ENCODE results near the gene SLIT3. TPM values are rescaled to one million over a fixed set of nuclear protein-coding genes. Genes with fewer than 3 reads are reported as not detected.

The SLIT3 gene
- total and polyA plus RNA-seq, 9 of the 15 experiments (the other 6 are each of a cell fraction or from before 2014, with no cell fraction given), result 0.01 to 0.04 TPM; not detected in 7

DNA sequence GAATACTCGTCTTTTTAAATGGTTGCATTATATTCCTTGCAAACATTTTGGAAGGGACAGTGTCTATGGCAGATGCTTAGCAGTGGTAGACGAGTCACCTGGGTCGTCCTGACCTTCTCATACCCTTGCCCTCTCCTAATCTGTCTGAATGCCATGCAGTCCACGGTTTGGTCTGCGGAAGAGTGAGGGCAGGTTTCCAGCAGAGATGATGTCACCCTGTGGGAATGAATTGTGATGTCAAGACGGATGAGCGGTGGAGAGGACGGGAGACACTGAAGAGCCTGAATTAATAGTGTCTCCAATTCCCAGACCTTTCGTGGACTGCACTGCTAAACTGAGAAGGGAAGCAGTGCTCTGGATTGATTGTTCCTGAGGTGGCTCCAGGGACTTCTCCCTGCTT is 392.7 kb downstream of the SLIT3 start (continued):
- TF ChIP-seq HIVEP1 (CRISPR knock-in tag; IDR thresholded peaks at IDR 0.05), result no peak
- TF ChIP-seq TOE1 (IDR thresholded peaks at IDR 0.05; ENCODE audit: borderline replicate concordance), result no peak
- no peak for TF ChIP-seq TOE1 (CRISPR knock-in tag; IDR thresholded peaks at IDR 0.05; ENCODE audit: borderline replicate concordance, low read depth)
- TF ChIP-seq, protein P1, sequence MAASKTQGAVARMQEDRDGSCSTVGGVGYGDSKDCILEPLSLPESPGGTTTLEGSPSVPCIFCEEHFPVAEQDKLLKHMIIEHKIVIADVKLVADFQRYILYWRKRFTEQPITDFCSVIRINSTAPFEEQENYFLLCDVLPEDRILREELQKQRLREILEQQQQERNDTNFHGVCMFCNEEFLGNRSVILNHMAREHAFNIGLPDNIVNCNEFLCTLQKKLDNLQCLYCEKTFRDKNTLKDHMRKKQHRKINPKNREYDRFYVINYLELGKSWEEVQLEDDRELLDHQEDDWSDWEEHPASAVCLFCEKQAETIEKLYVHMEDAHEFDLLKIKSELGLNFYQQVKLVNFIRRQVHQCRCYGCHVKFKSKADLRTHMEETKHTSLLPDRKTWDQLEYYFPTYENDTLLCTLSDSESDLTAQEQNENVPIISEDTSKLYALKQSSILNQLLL (CRISPR knock-in tag; IDR thresholded peaks at IDR 0.05; ENCODE audit: borderline replicate concordance), result no peak
- no peak for TF ChIP-seq CHD1 (IDR thresholded peaks at IDR 0.05; ENCODE audit: low read length)
- no peak for TF ChIP-seq SPI1 (IDR thresholded peaks at IDR 0.05; ENCODE audit: borderline replicate concordance, low read depth, low read length)
- no peak for TF ChIP-seq KLF6 (CRISPR knock-in tag; IDR thresholded peaks at IDR 0.05; ENCODE audit: borderline replicate concordance)
- no peak for TF ChIP-seq MECOM (CRISPR knock-in tag; IDR thresholded peaks at IDR 0.05)
- no peak for TF ChIP-seq ZBTB8A (IDR thresholded peaks at IDR 0.05; ENCODE audit: partially characterized antibody)

DNA sequence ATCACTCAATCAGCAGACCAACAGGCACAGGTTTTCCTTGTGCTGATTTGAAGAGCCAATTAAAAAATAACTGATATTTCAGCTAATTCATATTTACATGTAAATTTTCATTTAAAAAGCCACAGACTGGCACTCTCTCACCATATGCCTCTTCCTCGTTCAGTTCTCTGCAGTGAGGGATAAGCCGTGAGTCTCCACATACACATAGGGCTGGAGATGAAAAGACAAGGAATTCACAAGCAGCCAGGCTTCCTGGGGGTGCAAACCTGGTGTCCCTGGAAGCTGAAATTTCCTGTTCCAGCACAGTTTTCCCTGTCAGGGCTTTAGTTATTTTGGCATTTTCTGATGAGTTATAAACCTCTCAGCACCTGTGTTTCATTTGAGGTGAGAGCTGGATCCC is 397.9 kb downstream of the SLIT3 start:
- no peak overlapping the region for H2AFZ ChIP-seq (ENCODE audit: low read depth, low read length)
- ChIA-PET CTCF (ENCODE audit: low intra/inter-chr PET ratio) (no interaction called here), POLR2A (no interaction called here)
- no peaks in the 10 kb centered on the region for H3K79me2 ChIP-seq (ENCODE audit: control insufficient read depth, insufficient read depth, low read length)
- no peak overlapping the region for H3K9ac ChIP-seq (ENCODE audit: insufficient read depth in 1 of 2, low read depth in 2 of 2, low read length in 2 of 2)
- H3K27me3 ChIP-seq (ENCODE audit: control insufficient read depth in 2 of 2, insufficient read depth in 2 of 2, low read length in 2 of 2), result no peaks in the 10 kb centered on the region; a peak in 1 of 5 replicates
- no peak overlapping the region for H3K27ac ChIP-seq (ENCODE audit: extremely low read depth, low read depth, low read length)
- ATAC-seq (no peak), FAIRE-seq (no peak), DNase-seq (ENCODE audit: extremely low read depth in 1 of 4, low spot score in 3 of 4) (no peak)
- no peak for TF ChIP-seq ELF1 (tag; IDR thresholded peaks at IDR 0.05)
- TF ChIP-seq ZC3H11A (IDR thresholded peaks at IDR 0.05; ENCODE audit: low read depth, low read length), result no peak
- no peak for TF ChIP-seq COPS2 (conservative IDR thresholded peaks at IDR 0.05)
- TF ChIP-seq, protein P2, sequence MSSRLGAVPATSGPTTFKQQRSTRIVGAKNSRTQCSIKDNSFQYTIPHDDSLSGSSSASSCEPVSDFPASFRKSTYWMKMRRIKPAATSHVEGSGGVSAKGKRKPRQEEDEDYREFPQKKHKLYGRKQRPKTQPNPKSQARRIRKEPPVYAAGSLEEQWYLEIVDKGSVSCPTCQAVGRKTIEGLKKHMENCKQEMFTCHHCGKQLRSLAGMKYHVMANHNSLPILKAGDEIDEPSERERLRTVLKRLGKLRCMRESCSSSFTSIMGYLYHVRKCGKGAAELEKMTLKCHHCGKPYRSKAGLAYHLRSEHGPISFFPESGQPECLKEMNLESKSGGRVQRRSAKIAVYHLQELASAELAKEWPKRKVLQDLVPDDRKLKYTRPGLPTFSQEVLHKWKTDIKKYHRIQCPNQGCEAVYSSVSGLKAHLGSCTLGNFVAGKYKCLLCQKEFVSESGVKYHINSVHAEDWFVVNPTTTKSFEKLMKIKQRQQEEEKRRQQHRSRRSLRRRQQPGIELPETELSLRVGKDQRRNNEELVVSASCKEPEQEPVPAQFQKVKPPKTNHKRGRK (tag; IDR thresholded peaks at IDR 0.05), result no peak
- TF ChIP-seq STAG1 (CRISPR knock-in tag; IDR thresholded peaks at IDR 0.05; ENCODE audit: borderline replicate concordance), result no peak
- TF ChIP-seq ZNF133 (CRISPR knock-in tag; IDR thresholded peaks at IDR 0.05), result no peak
- TF ChIP-seq ATF7 (IDR thresholded peaks at IDR 0.05), result no peak
- TF ChIP-seq ESRRB (CRISPR knock-in tag; IDR thresholded peaks at IDR 0.05; ENCODE audit: borderline replicate concordance), result no peak
- no peak for TF ChIP-seq CBX1 (IDR thresholded peaks at IDR 0.05; ENCODE audit: low read depth)
- no peak for TF ChIP-seq ZNF445 (CRISPR knock-in tag; IDR thresholded peaks at IDR 0.05; ENCODE audit: low read depth)
- TF ChIP-seq, protein P3, sequence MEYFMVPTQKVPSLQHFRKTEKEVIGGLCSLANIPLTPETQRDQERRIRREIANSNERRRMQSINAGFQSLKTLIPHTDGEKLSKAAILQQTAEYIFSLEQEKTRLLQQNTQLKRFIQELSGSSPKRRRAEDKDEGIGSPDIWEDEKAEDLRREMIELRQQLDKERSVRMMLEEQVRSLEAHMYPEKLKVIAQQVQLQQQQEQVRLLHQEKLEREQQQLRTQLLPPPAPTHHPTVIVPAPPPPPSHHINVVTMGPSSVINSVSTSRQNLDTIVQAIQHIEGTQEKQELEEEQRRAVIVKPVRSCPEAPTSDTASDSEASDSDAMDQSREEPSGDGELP (CRISPR knock-in tag; IDR thresholded peaks at IDR 0.05; ENCODE audit: borderline replicate concordance), result no peak
- no peak for TF ChIP-seq NFE2L1 (tag; IDR thresholded peaks at IDR 0.05; ENCODE audit: borderline replicate concordance, low read depth)
- intact Hi-C loops (cut with micrococcal nuclease), result no loop called here
- no peaks in the 10 kb centered on the region for H4K20me1 ChIP-seq (replicated peaks; ENCODE audit: control insufficient read depth, insufficient read depth, low read length)
- no peak overlapping the region for H3K4me2 ChIP-seq (ENCODE audit: insufficient read depth, low read length)
- no peaks in the 10 kb centered on the region for H3K9me1 ChIP-seq (ENCODE audit: control insufficient read depth, insufficient read depth, low read length)
- no peaks in the 10 kb centered on the region for H3K4me1 ChIP-seq (replicated peaks in 1 of 2; ENCODE audit: control insufficient read depth in 2 of 2, insufficient read depth in 2 of 2, low read length in 2 of 2)
- no peaks in the 10 kb centered on the region for H3K9me3 ChIP-seq (replicated peaks; ENCODE audit: control insufficient read depth, insufficient read depth, low read depth, low read length)
- in situ Hi-C loops (cut with MboI), result no loop called here
- H3K36me3 ChIP-seq (ENCODE audit: control insufficient read depth, insufficient read depth, low read length), result no peaks in the 10 kb centered on the region
- no TSS peak for BruUV-seq (replicated peaks)
- 5% methylated on average over 2 of the region's 2 CpGs for WGBS (ENCODE audit: insufficient coverage, low coverage, missing lambda C conversion rate)
- H3K4me3 ChIP-seq, result no peak overlapping the region
